Measurements from ENCODE around the gene SLC10A3. TPM values are rescaled to one million over a fixed set of nuclear protein-coding genes. Genes with fewer than 3 reads are reported as not detected.

SLC10A3 gene
- total and polyA plus RNA-seq, 2 donors (not counting 1 experiment from before 2014, with no cell fraction given) = 17.9 to 36.9 TPM

DNA sequence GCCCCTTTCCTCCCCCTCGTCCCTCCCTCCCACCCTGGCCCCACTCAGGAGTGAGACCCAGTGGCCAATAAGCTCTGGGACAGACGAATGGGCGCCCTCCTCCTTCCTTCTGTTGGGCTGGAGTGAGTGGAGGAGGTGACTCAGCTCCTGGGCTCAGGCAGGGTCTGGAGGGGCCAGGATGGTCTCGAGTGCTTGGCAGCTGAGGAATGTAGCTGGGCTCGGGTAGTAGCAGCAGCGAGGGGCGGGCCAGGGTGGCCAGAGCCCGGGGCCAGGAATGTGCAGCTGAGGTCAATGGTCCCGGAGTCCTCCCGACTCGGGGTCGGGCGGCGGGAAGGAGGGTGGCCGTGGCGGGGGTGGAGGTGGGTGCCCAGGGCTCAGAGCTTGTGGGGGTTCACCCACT, 41.2 kb upstream of the SLC10A3 start:
- no peaks in the 10 kb centered on the region for H4K20me1 ChIP-seq (ENCODE audit: control insufficient read depth, insufficient read depth, low read length, poor library complexity, severe bottlenecking)
- intact Hi-C loops (cut with micrococcal nuclease) = no loop called here
- CTCF ChIA-PET = interaction anchor here (1.4 to 5.7 kb wide), 3 partner anchors 133 to 158 kb away, joined by 3 to 45 read pairs (median 17); partner anchors contain the start of genes FLNA and RPL10

DNA sequence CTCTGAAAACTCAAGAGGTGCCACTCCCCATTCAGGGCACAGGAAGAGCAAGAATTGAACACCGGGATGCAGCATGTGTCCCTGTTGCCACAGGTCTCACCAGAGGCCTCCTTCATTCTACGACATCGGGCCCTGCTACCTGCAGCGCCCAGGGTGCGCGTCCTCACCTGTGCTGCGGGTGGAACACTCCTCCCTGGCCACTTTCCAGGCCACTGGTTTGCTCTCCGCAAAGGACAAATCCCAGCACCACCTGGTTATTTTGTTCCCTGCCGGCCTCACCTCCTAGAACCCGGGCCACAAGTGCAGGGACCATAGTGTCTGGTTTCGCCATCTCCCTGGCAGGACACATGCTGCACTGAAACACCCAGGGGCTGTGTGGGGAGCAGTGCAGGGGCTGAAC, 39.9 kb upstream of the SLC10A3 start:
- TF ChIP-seq EZH2 (IDR thresholded peaks at IDR 0.05; ENCODE audit: borderline replicate concordance, insufficient read depth, low read depth, low read length, poor library complexity, severe bottlenecking) = no peak
- TF ChIP-seq, protein P1, sequence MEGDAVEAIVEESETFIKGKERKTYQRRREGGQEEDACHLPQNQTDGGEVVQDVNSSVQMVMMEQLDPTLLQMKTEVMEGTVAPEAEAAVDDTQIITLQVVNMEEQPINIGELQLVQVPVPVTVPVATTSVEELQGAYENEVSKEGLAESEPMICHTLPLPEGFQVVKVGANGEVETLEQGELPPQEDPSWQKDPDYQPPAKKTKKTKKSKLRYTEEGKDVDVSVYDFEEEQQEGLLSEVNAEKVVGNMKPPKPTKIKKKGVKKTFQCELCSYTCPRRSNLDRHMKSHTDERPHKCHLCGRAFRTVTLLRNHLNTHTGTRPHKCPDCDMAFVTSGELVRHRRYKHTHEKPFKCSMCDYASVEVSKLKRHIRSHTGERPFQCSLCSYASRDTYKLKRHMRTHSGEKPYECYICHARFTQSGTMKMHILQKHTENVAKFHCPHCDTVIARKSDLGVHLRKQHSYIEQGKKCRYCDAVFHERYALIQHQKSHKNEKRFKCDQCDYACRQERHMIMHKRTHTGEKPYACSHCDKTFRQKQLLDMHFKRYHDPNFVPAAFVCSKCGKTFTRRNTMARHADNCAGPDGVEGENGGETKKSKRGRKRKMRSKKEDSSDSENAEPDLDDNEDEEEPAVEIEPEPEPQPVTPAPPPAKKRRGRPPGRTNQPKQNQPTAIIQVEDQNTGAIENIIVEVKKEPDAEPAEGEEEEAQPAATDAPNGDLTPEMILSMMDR (IDR thresholded peaks at IDR 0.05) = no peak
- Mint-ChIP-seq H3K4me1 (peaks cover 16% of the 10 kb centered on the region), H3K9me3 (ENCODE audit: insufficient read depth) (no peaks in the 10 kb centered on the region), H3K4me3 (no peak overlapping the region), H3K27ac (no peak overlapping the region), H3K27me3 (no peaks in the 10 kb centered on the region)
- DNase-seq (no peak), ATAC-seq (ENCODE audit: low read depth) (no peak)
- Histone ChIP-seq H3K9ac (ENCODE audit: low read length) (no peak overlapping the region), H3K9me3 (ENCODE audit: control extremely low read depth in 1 of 3, control insufficient read depth in 2 of 3, insufficient read depth in 1 of 3, low read length in 2 of 3) (no peaks in the 10 kb centered on the region), H4K20me1 (ENCODE audit: control insufficient read depth, insufficient read depth, low read length, poor library complexity, severe bottlenecking) (no peaks in the 10 kb centered on the region), H2AFZ (ENCODE audit: insufficient read depth, low read depth, low read length, poor library complexity, severe bottlenecking) (no peak overlapping the region), H3K36me3 (replicated peaks in 1 of 2; ENCODE audit: control extremely low read depth in 1 of 2, control insufficient read depth in 1 of 2, extremely low read depth in 1 of 2, insufficient read depth in 2 of 2, low read length in 1 of 2) (peaks cover 0 to 11% of the 10 kb centered on the region in 2 experiments), H3K4me1 (ENCODE audit: control insufficient read depth in 2 of 2, insufficient read depth in 2 of 2, low read length in 2 of 2) (peaks cover 12 to 22% of the 10 kb centered on the region in 2 donors), H3K27me3 (replicated peaks in 1 of 4; ENCODE audit: control extremely low read depth in 1 of 4, control insufficient read depth in 3 of 4, insufficient read depth in 4 of 4, low read length in 3 of 4) (no peaks in the 10 kb centered on the region), H3K4me3 (ENCODE audit: control extremely low read depth in 1 of 5, extremely low read depth in 1 of 5, insufficient read depth in 1 of 5, low read depth in 2 of 5, low read length in 4 of 5) (no peak overlapping the region), H3K79me2 (ENCODE audit: control insufficient read depth, insufficient read depth, low read length) (peaks cover 5% of the 10 kb centered on the region), H3K4me2 (replicated peaks; ENCODE audit: low read depth, low read length, poor library complexity, severe bottlenecking) (no peak overlapping the region), H3K27ac (ENCODE audit: low read length in 2 of 2) (no peak overlapping the region)
- ChIA-PET POLR2A (no interaction called here), CTCF (no interaction called here)
- intact Hi-C loops (cut with micrococcal nuclease) = no loop called here
- 94% methylated on average over 10 of the region's 11 CpGs for WGBS (ENCODE audit: insufficient coverage)

More for the DNA sequence above, 41.2 kb upstream of the SLC10A3 start:
- TF ChIP-seq, protein P1 (IDR thresholded peaks at IDR 0.05) = no peak
- TF ChIP-seq EZH2 (IDR thresholded peaks at IDR 0.05; ENCODE audit: borderline replicate concordance, insufficient read depth, low read depth, low read length, poor library complexity, severe bottlenecking) = no peak
- no peak overlapping the region for H3K9ac ChIP-seq (ENCODE audit: low read length)
- no peak overlapping the region for H3K4me2 ChIP-seq (replicated peaks; ENCODE audit: low read depth, low read length, poor library complexity, severe bottlenecking)
- H3K79me2 ChIP-seq (ENCODE audit: control insufficient read depth, insufficient read depth, low read length) = peaks cover 6% of the 10 kb centered on the region
- Mint-ChIP-seq H3K9me3 (ENCODE audit: insufficient read depth) (no peaks in the 10 kb centered on the region), H3K27me3 (no peaks in the 10 kb centered on the region), H3K4me3 (no peak overlapping the region), H3K27ac (no peak overlapping the region), H3K4me1 (peaks cover 14% of the 10 kb centered on the region)
- no peak for DNase-seq
- no peak overlapping the region for H3K4me3 ChIP-seq (ENCODE audit: control extremely low read depth in 1 of 5, extremely low read depth in 1 of 5, insufficient read depth in 1 of 5, low read depth in 2 of 5, low read length in 4 of 5)
- no peak overlapping the region for H3K27ac ChIP-seq (ENCODE audit: low read length in 2 of 2)
- no peak overlapping the region for H2AFZ ChIP-seq (ENCODE audit: insufficient read depth, low read depth, low read length, poor library complexity, severe bottlenecking)
- H3K36me3 ChIP-seq (replicated peaks in 1 of 2; ENCODE audit: control extremely low read depth in 1 of 2, control insufficient read depth in 1 of 2, extremely low read depth in 1 of 2, insufficient read depth in 2 of 2, low read length in 1 of 2) = peaks cover 0 to 18% of the 10 kb centered on the region in 2 experiments
- H3K9me3 ChIP-seq (ENCODE audit: control extremely low read depth in 1 of 3, control insufficient read depth in 2 of 3, insufficient read depth in 1 of 3, low read length in 2 of 3) = no peaks in the 10 kb centered on the region
- H3K4me1 ChIP-seq (ENCODE audit: control insufficient read depth in 2 of 2, insufficient read depth in 2 of 2, low read length in 2 of 2) = peaks cover 12 to 20% of the 10 kb centered on the region in 2 donors
- H3K27me3 ChIP-seq (replicated peaks in 1 of 4; ENCODE audit: control extremely low read depth in 1 of 4, control insufficient read depth in 3 of 4, insufficient read depth in 4 of 4, low read length in 3 of 4) = no peaks in the 10 kb centered on the region
- 100% methylated on average over 1 of the region's 16 CpGs for WGBS (ENCODE audit: insufficient coverage)
- POLR2A ChIA-PET = interaction anchor here (0.5 to 3.0 kb wide), 4 partner anchors 133 to 223 kb away, joined by 3 to 11 read pairs (median 4); partner anchors contain the start of gene RPL10
- no peak for ATAC-seq (ENCODE audit: low read depth)

Measured in B cell (primary cell).